AG04450 (cell line): ENCODE results near the gene SCP2D1. TPM values are rescaled to one million over a fixed set of nuclear protein-coding genes. Genes with fewer than 3 reads are reported as not detected.

ENCODE experiments used
- CTCF ChIA-PET: fragments of 300-600, 350-600 bp; formaldehyde crosslinking; extraction: SDS; loops from one replicate; lab custom pipeline; 2022; ENCODE audit warnings: antibody characterized with exemption, inconsistent platforms; lab: Charles Lee
- POLR2A ChIA-PET: fragments of 350-600 bp; formaldehyde crosslinking; extraction: SDS; loops from one replicate; lab custom pipeline; 2021; ENCODE audit warnings: antibody characterized with exemption, inconsistent platforms; lab: Yijun Ruan, JAX
- DNase-seq: peaks from one replicate; pipeline ENCODE4 v3.0.0-alpha.2; 2011; ENCODE audit warnings: low read depth, low spot score
- H3K27ac ChIP-seq: one replicate; pipeline ENCODE4 v1.5.1; 2012; ENCODE audit warnings: low read depth, low read length, control low read depth
- H3K27me3 ChIP-seq: one replicate; pipeline ENCODE4 v1.6.0; 2012; ENCODE audit warnings: low read length; ENCODE audit not compliant: control insufficient read depth, insufficient read depth
- H3K4me3 ChIP-seq: 2 replicates; pipeline ENCODE4 v1.5.1; 2011; ENCODE audit warnings: mild to moderate bottlenecking, low read depth, low read length, control low read depth
- H3K9me3 ChIP-seq: 2 replicates; pipeline ENCODE4 v1.5.1; 2012; ENCODE audit warnings: low read length; ENCODE audit not compliant: control insufficient read depth, insufficient read depth
- CTCF ChIP-seq: IDR thresholded peaks from 2 replicates; pipeline ENCODE4 v1.5.1; 2011; ENCODE audit warnings: low read depth, low read length, control low read depth, inconsistent platforms
- polyA plus RNA-seq: library from polyadenylated mRNA; depleted of rRNA; stranded (reverse); fragments of >200 nt; gene quantifications from 2 replicates; pipeline ENCODE4 v1.2.3, GENCODE V29; 2011

SCP2D1 gene
- polyA plus RNA-seq, 1 experiment: not detected

GRCh38 chr20:18832546-18833200 is 19.1 kb downstream of the SCP2D1 start:
- POLR2A ChIA-PET: no interaction called here
- DNase-seq: no peak
- no peak for TF ChIP-seq CTCF
- Histone ChIP-seq H3K9me3 (no peaks in the 10 kb centered on the region), H3K27ac (no peak overlapping the region), H3K4me3 (no peak overlapping the region), H3K27me3 (no peaks in the 10 kb centered on the region)
- CTCF ChIA-PET: no interaction called here

- H3K27me3 ChIP-seq: no peaks in the 10 kb centered on the region
- no peak overlapping the region for H3K27ac ChIP-seq
- no peak for DNase-seq
- no peaks in the 10 kb centered on the region for H3K9me3 ChIP-seq
- ChIA-PET CTCF (interaction anchor here (1.3 kb wide), 1 partner anchor 203 kb away, joined by 3 read pairs; no protein-coding TSS in a partner anchor), POLR2A (no interaction called here)
- no peak for TF ChIP-seq CTCF
- no peak overlapping the region for H3K4me3 ChIP-seq
Measured at GRCh38 chr20:18835466-18836256, 22.1 kb downstream of the SCP2D1 start.

GRCh38 chr20:18837718-18838117 is 24.1 kb downstream of the SCP2D1 start:
- no peak overlapping the region for H3K27ac ChIP-seq
- no peak for DNase-seq
- CTCF ChIA-PET: no interaction called here
- no peaks in the 10 kb centered on the region for H3K9me3 ChIP-seq
- H3K27me3 ChIP-seq: no peaks in the 10 kb centered on the region
- TF ChIP-seq CTCF: no peak
- POLR2A ChIA-PET: no interaction called here
- H3K4me3 ChIP-seq: no peak overlapping the region

GRCh38 chr20:18839507-18840247 is 26.1 kb downstream of the SCP2D1 start:
- H3K27ac ChIP-seq: no peak overlapping the region
- H3K27me3 ChIP-seq: no peaks in the 10 kb centered on the region
- H3K4me3 ChIP-seq: no peak overlapping the region
- H3K9me3 ChIP-seq: no peaks in the 10 kb centered on the region
- CTCF ChIA-PET: interaction anchor here (0.6 to 0.7 kb wide), 2 partner anchors 822 to 849 kb away, joined by 4 to 5 read pairs; no protein-coding TSS in a partner anchor
- TF ChIP-seq CTCF: no peak
- POLR2A ChIA-PET: interaction anchor here (0.7 kb wide), 2 partner anchors 36 to 342 kb away, joined by 3 to 4 read pairs; no protein-coding TSS in a partner anchor
- DNase-seq: no peak
